H1 (cell line): ENCODE results near the gene SLC12A8. TPM values are rescaled to one million over a fixed set of nuclear protein-coding genes. Genes with fewer than 3 reads are reported as not detected.

Experiments used
- ASH2L ChIP-seq: fragments of 200-600, 300-600 bp; sonication (generic); IDR thresholded peaks from one replicate; pipeline ENCODE4 v1.7.1; 2017; ENCODE audit warnings: low read length
- CEBPB ChIP-seq: IDR thresholded peaks from 2 replicates; pipeline ENCODE4 v1.6.1; 2012; ENCODE audit warnings: low read depth, low read length
- CTBP2 ChIP-seq: IDR thresholded peaks from 2 replicates; pipeline ENCODE4 v1.7.0; 2011; ENCODE audit warnings: borderline replicate concordance, mild to moderate bottlenecking, moderate library complexity, mixed read lengths, low read length; ENCODE audit not compliant: insufficient read depth, insufficient read length
- HDAC6 ChIP-seq: IDR thresholded peaks from one replicate; pipeline ENCODE4 v1.7.1; 2012; ENCODE audit warnings: low read depth, mild to moderate bottlenecking, inconsistent platforms, low read length, moderate library complexity
- KDM5A ChIP-seq: fragments of 200-600 bp; IDR thresholded peaks from 2 replicates; pipeline ENCODE4 v1.7.1; 2012; ENCODE audit warnings: mild to moderate bottlenecking, low read length, inconsistent platforms, mixed read lengths
- SIN3A ChIP-seq, 2 experiments: IDR thresholded peaks in 1 of 2; conservative IDR thresholded peaks in 1 of 2; 2 replicates each; pipeline ENCODE4 v1.6.1; 2011 to 2012; ENCODE audit warnings: low read length in 2 of 2, improper control_type of control experiment in 1 of 2, low read depth in 1 of 2, mild to moderate bottlenecking in 1 of 2
- ZNF274 ChIP-seq: IDR thresholded peaks from 2 replicates; pipeline ENCODE4 v1.7.0; 2012; ENCODE audit warnings: low read length, borderline replicate concordance; ENCODE audit errors: extremely low read depth
- polyA plus RNA-seq, 7 experiments: library from polyadenylated mRNA; depleted of rRNA in 3 of 7; stranded (reverse) in 5 of 7; unstranded in 2 of 7; fragments of >200 nt in 5 of 7; fragments of 200-250 nt in 2 of 7; gene quantifications; 1 replicate in 5 of 7; 2 replicates in 1 of 7; 4 replicates in 1 of 7; pipeline versions ENCODE4 v1.2.1 to v1.2.3, GENCODE V29; 2011 to 2013; ENCODE audit warnings: missing spikeins in 2 of 7, mixed read lengths in 2 of 7
- total RNA-seq: library from RNA; stranded (reverse); fragmentation: NEBNext Ultra II Directional; extraction: Animal tissue kit (Norgen Biotek cat#: 25700); gene quantifications from 2 replicates; pipeline ENCODE4 v1.2.1, GENCODE V29; 2021
- TF ChIP-seq, protein P1 (sequence below): IDR thresholded peaks from 2 replicates; pipeline ENCODE4 v1.6.1; 2012; ENCODE audit warnings: inconsistent platforms

The SLC12A8 gene
- total and polyA plus RNA-seq, 2 of the 8 experiments (the other 6 are each of a cell fraction or from before 2014, with no cell fraction given), result 13.7 to 14.4 TPM

DNA sequence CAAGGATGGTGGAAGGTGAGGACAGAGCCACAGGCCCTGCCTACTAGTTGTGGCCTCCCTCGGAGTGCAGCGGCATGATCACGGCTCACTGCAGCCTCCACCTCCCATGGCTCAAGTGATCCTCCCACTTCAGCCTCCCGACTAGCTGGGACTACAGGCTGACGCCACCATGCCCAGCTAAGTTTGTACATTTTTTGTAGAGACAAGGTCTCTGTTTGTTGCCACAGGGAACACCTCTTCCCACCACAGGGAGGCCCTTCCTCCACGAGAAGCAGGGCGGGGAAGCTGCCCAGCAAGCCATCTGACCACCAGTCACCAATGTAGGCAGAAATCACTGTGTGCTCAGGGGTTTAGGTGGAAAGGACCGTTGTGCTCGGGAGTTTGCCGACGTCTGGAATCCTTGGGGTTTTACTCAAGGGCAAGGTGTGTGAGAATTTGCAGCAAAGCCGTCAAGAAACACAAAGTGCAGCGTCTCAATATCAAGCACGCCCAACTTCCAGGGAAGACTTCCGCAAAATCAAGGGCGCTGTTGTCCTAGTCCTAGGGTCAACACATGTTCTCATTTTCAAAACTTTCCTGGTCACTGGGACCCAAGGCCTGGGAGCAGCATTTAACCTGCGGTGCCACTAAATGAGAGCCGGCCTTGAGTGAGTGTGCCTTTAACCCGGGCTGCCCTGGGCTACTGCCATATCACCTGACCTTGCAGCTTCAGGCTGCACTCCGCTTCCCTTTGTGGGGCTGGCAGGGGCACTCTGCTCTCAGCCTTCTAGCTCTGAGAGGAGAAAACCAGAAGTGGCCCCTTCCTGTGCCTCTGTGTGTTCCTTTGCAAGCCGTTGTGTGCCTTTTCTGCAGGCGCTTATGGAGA, 65.7 kb downstream of the SLC12A8 start (continued):
- no peak for TF ChIP-seq ZNF274
- TF ChIP-seq, protein P1, sequence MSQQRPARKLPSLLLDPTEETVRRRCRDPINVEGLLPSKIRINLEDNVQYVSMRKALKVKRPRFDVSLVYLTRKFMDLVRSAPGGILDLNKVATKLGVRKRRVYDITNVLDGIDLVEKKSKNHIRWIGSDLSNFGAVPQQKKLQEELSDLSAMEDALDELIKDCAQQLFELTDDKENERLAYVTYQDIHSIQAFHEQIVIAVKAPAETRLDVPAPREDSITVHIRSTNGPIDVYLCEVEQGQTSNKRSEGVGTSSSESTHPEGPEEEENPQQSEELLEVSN, result no peak
- TF ChIP-seq KDM5A, result no peak
- TF ChIP-seq ASH2L, result no peak
- no peak for TF ChIP-seq CEBPB
- TF ChIP-seq HDAC6, result no peak
- no peak for TF ChIP-seq CTBP2
- no peak for TF ChIP-seq SIN3A (conservative IDR thresholded peaks at IDR 0.05 in 1 of 2, IDR thresholded peaks at IDR 0.05 in 1 of 2; ENCODE audit: low read depth in 1 of 2, low read length in 2 of 2)
